Effector CD4-positive, alpha-beta T cell (primary cell): ENCODE data around the gene MAP1B.

ENCODE experiments used
- DNase-seq: peaks from one replicate; pipeline ENCODE4 v3.0.0-alpha.2; 2020

Gene MAP1B

DNA sequence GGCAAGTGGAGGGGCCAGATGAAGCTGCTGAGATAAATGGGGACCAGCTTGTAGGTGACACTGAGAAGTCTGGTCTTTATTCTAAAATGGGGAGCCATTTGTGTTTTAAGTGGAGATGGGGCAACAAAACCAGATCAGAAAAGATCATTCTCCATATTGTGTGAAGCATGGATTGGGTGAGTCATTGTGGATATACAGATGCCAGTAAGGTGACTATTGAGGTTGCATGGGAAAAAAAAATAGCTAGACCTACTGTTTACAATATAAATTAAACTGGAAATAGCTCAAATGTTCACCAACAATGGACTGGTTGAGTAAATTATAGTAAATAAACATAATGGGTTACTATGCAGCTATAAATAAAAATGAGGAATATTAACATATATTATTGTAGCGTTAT, 5.4 kb upstream of the MAP1B start:
- no peak for DNase-seq

DNA sequence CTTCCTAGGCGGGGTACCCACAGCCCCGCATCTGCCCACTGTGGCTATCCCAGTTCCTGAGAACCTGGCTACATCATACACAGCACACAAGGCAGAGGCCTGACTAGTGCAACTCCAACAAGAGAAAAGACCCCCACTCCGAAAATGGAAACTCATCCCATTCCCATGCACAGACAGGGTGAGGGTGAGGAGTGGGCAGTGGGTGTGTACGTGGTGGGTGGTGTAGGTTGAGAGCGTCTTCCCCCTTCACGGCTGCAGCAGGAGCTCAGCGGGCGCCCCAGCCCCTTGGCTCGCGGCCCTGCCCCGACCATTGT, 501 bp upstream of the MAP1B start:
- DNase-seq = no peak

DNA sequence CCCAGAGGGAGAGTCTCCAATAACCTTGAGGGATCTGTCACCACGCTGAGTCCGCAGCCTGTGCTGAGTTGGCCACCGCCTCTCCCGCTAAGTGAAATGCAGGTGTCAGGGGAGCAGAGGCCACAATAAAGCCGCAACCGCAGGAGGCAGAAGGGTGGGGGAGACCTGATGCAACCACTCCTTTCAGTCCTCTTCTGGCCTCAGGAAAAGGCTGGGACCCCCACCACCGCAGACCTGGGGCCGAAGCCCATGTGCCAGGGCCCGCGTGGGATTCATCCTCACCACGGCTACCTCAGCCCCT, 576 bp downstream of the MAP1B start:
- no peak for DNase-seq

DNA sequence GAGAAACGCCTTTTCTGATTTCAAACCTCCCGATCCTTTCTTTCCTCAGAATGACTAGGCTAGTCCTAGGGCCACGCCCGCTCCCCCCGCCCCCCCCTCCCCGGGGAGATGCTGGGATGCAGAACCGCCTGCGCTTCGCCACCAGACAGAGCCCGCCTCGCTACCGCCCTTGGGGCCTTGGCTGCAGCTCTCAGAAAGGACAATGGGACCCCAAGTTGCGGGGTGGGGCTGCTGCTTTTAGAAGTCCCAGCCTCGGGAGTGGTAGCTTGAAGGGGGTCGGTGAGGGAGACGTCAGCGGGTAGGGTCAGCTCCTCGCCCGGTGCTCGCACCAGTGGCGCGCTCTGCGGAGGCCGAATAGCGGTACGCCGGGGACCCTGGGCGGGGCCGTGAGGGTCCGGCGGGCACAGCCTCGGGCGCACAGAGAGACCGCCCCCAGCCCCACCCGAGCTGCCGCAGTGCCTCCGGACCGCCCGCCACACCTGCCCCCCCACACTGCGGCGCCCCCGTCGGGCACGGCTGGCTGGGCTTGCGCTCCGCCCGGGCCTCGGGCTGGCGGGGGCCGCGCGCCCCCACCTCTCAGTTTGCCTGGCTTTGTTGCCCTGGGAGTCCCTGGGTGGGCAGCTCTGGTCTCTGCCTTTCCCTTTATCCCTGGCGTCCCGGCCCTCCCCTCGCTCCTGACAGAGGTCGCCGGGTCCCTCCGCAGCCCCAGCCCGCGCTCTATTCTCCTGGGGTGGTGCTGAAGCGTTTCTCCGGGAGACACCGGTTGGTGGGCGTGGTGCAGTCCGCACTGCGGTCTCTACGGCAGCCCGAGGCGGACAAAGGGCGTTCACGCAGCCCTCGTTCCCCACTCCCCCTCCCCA, 1.2 kb downstream of the MAP1B start:
- no peak for DNase-seq

DNA sequence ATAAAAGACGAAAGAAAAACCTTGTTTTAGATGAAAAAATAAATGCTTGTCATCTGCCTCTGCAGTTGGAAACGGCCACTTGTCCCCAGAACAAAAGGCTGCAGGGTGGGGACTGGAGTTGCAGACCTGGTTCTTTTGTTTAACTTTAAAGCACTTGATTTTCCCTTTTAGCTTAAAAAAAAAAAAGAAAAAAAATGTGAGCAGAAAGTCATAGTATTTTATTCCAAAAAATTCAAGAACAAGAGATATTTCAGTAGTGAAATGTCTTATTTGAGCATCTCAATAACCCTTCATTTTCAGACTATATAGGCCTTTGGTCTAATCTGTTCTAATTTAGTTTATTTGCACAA, 1.8 kb downstream of the MAP1B start:
- DNase-seq = no peak

DNA sequence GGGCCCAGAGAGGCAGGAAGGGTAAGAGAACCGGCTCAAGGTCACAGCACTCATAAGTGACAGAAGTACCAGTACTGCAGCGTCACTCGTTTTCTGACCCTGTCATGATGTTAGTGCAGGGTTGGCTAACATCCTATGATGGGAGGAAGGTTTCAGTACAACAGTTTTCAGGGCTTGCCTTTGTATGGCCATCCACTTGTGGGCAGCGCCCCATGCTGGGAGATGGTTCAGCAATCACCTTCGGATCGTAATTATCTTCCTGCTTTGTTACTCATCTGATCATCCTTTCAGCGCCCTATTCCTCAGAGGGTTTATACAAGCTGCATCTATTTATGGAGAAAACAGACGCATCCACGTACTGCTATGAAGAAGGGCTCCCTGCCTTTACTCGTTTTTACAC, 2.4 kb downstream of the MAP1B start:
- DNase-seq = no peak

DNA sequence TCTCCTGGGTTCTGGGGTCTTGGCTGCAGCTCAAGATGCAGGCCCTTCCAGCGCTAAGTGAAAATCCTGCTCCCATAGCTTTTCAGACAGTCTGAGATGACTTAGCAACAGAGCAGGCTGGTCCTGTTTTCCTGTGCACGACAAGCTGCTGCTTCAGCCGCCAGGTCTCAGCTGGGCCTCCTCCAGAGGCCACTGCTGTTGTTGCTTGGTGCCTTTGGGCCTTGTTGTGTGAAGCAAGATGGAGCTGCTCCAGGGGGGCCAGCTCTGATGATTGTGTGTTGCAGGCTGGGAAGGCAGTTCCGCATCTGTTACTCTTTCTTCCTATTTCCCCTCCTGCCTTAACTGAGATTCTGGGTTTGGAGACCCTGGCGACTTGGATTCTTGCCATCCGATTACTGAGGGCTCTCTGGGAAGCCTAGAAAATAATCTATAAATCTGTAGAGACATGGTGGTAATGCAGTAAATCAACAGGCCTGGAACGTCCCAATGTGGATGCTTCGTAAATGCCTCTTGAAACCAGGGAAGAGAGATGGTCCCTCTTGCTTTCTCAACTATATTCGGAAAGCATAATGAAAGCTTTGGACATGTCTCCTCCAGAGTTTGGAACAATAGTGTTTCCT, 3.2 kb downstream of the MAP1B start:
- no peak for DNase-seq

DNA sequence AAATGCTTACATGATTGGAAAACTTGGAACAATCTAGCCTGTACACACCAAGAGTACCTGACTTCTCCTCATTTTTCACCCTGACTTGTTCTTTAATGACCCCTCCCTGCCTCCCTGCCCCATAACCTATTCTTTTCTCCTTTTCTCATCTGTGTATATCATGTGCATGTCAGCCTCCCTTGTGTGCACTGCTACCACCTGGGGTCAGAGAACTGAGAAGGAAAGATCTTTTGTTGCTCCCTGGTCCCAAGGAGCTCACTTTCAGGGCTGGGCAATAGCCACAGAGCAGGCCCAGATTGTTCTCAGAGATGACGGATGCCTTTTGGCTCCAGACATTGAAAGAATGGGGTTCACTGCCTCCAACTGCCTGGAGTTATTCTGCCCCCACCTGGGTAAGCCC, 5.1 kb downstream of the MAP1B start:
- no peak for DNase-seq

DNA sequence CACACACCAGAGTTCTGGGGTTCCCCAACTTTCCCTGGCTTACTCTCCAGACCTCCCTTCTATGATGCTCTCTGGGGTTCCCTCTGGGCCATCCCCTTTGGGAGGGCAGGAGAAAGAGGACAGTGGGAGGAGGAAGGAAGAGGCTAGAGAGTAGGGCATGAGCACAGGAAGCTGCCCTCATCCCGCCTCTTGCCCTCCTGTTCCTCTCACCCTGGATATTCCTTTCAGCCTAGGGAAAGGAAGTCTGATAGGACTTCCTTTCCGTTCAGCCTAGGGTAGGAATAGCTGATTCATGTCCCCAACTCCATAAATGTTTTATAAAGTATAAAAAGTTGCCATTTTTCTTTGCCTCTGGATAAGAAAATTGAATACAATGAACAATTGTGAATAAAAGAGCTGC, 7.4 kb downstream of the MAP1B start:
- no peak for DNase-seq

DNA sequence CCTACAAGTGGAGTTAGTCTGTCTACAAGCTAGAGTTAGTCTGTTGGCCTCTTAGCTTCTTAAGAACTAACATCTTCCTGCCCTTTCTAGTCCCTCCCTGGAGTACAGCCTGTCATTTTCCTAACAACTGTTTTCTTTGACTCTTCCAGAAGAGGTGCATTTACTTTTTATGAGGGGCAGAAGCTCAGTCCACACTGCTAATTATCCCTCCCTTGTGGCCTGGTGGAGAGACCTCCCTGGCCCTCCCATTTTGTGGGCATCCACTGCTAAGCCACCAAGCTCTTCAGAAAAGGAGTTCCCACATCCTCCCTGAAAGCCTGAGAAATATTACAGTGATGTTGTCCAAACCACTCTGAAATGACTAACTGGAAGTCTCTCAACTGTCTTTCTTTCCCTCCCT, 8.0 kb downstream of the MAP1B start:
- DNase-seq = no peak

DNA sequence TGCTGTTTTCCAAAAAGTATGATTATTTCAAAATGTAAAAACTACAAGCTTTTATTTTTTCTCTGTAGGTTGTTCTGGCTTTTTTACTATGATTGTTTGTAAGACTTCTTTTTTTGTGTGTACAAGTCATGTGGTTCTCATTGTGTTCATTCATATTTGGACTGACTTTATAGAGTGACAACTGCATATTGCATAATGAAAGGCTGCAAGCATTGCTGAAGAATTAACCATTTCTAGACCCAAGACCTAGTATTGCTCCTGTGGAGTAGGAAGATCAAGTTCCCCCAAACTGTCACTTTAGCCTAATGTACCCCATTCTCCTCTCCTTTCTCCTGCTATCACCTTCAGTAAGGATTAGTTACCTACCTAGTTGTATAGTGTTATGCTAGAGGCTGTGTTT, 10.0 kb downstream of the MAP1B start:
- DNase-seq = no peak

DNA sequence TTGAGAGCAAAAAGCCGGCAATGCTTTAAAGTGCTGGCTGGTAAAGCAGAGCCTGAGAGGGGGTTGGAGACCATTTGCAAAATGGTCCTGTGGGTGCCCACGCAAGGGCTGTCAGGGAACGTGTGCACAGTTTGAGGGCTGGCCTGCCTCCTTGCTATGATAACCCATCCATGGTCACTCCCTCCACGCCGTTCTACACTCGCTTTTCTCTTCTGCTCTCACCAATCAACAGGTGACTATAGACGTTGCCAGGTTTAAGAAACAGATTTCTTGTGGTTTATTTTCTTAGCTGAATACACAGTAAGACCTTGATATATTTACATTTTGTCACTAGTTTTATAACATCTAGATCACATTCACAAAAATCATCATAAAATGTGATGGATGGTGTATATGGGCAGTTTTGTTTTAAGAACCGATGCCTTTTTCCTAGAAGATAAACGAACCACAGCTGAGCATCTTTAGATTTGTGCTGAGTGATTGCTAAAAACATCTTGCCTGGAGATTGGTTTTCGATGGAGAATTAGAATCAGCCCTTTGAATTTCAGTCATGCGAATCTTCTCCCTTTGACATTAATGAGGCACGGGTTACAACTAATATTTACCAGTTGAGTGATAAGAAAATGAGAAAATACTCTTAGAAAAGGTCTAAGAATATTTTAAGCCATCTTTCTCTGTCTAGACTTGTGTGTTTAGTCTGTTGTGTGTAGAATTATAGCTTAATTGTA, 13.9 kb downstream of the MAP1B start:
- DNase-seq = no peak

DNA sequence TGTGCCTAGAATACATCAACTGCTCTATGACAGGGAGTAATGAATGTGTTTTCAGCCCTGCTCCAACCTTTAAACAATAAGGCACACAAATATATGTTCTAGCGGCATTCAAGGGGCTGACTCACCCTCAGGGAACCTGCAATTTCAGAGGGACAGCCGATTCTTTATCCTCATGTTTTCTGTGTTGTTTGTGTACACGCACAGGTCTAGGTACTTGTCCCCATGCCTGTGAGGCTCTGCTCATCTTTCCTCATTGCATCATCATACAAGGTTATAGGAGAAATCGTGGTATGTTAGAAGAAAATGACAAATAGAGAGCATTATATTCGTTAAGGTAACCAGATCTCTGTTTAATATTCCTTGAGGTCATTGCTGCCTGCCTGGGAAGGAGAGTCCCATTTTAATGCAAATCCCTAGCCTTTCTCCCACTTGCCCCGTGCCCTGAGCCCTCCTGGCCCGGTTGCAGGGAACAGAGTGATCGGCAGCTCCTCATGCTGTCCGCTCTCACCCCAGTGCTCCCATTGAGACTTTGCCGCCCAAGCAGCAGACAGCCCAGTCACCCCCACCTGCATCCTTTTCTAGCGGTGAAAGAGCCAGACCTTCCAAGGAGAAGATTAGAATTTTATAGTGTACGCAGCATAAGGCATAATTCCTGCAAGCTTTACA, 14.6 kb downstream of the MAP1B start:
- DNase-seq = no peak

DNA sequence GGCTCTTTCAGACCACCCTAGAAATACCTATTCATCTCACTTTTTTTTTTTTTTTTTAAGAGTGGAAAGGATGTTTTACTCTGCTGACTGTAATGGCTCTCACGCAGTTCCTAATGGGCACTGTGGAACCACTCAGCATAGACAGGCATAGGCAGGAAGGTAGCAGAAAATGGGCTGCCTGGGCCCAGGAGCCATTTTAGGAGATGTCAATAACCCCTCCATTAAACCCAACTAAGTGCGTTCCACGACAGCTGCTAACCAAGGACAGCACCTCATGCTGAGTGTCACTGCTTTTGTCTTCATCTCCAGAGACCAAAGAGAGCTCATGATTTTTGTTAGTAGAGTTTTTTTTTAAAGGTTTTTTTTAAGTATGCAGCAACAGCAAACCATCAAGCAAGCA, 15.3 kb downstream of the MAP1B start:
- no peak for DNase-seq

DNA sequence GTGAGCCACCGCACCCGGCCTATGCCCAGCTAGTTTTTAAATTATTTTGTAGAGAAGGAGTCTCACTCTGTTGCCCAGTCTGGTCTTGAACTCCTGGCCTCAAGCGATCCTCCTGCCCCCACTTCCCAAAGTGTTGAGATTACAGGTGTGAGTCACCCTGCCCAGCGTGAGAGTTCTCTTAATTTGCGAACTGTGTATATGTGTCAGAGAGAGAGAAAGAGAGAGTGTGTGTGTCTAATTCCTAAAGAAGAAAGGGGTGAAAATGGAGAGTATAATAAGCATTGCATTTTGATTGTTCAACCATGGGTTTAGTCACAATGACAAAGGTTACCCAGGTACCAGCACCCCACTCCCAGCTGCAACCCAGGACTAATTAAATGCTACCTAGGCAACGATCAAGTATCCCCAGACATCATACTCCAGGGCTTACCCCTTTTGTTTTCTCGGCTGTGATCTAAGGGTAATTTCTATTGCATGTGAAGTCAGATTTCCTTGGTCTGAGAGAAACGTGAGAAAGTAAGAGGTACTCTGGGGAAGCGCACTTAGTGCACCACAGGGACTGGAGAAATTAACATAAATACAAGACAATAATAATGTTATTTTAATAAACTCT, 16.6 kb downstream of the MAP1B start:
- no peak for DNase-seq

DNA sequence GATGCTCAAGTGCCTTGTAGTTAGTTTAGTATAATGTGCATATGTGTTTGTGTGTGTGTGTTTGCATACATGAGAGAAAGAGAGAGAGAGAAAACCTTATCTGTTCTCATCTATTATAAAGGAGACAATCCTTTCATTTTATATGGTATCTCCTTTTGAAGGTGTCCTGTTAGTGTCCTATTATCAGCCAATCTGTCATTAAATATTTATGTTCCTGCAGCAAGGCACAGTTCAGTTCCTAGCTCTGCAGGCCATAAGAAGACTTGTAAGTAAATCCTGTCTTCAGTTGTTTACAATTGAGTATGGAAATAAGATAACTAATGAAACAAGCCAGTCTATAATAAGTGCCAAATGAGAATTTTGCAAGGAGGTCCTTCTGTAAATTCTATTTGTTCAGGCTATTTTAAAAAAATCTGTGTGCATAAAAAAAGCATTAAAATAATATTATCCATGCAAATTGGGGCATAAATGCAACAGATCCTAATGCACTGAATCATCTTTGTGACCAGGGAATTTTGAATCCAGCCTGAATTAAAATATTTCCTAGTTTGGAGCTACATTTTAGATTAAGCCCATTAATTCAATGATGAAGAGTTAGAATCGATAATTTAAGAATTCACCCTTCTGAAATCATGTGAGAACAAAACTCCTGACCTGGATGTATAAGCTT, 18.1 kb downstream of the MAP1B start:
- DNase-seq = no peak

DNA sequence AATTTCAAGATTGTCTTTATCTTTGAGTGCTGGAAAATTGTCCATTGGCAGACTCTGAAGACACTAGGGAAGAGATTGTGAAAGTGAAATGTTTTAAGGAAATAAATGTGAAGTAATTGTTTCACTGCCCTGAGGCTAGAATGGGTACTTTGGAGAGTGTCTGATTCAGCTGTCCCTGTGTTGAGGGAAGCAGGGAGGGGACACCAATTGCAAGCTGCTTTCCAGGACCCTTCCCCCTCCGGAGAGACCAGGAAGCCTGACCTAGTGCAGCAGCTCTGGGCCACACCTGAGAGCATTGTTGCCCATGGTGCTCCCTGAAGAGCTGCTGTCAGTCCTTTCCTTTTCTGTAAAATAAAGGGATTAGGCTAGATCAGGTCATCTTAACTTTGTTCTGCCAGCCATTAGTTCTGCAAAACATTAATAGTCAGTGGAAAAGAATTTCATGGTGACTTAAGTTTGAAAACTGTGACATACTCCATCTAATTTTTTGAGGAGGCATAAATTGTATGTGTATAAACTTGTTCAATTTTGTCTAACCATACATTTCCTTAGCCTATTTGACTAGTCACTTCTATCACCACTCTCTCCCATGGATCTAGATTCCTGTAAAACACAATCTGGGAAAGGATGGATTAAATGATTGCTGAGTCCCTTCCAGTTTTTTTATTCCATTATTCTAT, 18.8 kb downstream of the MAP1B start:
- no peak for DNase-seq

DNA sequence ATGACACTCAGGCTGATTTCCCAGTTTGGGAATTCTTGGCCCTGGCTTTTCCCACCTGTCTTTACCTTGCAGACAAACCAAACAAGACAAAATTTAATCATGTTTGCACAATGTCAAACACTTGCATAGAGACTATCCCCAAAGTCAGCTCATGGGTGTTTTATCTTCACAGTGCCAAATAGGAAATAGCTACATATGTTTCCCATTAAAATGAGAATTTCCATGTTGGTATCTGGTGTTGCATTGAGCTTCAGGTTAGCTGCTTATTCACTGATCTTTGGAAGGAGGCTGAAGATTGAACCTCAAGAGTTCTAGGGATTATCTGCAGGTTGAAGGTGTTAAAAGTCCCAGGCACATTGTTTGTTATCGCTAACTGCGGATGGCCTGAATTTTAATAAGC, 19.5 kb downstream of the MAP1B start:
- no peak for DNase-seq

DNA sequence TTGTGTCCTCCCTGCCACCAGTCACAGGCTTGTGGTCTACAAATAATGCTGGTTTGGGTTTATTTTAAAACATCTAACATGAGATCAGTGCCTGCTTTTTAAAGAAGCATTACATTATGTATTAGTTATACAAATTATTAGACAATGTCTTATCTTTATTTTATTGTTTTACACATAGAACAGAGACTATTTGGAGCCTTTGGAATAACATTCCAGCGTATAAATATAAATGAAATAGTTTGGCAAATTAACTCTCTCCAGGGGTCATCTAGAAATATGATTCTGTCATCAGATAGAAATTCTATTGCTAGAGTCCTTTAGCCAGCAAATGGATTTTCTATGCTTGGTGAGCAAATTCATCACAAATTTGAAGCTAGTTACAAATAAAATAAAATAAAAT, 22.4 kb downstream of the MAP1B start:
- no peak for DNase-seq

DNA sequence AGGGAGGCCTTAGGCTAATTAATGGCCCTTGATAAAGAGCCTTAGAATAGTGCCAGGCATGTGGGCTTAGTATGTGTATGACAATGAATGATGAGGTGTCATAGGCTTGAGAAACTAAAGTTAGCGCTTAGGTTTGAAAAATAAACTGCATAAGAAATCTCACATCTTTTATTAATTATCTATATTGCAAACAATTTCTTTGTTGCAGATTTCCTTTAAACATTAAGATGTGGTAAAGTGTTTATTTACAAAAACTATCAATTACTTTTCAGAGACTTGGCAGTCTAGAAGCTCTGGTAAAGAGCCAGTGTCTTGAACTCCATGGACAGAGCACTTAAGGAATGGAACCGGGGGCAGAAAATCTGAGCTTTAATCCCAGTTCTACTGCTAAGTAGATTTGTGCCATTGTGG, 23.1 kb downstream of the MAP1B start:
- no peak for DNase-seq

DNA sequence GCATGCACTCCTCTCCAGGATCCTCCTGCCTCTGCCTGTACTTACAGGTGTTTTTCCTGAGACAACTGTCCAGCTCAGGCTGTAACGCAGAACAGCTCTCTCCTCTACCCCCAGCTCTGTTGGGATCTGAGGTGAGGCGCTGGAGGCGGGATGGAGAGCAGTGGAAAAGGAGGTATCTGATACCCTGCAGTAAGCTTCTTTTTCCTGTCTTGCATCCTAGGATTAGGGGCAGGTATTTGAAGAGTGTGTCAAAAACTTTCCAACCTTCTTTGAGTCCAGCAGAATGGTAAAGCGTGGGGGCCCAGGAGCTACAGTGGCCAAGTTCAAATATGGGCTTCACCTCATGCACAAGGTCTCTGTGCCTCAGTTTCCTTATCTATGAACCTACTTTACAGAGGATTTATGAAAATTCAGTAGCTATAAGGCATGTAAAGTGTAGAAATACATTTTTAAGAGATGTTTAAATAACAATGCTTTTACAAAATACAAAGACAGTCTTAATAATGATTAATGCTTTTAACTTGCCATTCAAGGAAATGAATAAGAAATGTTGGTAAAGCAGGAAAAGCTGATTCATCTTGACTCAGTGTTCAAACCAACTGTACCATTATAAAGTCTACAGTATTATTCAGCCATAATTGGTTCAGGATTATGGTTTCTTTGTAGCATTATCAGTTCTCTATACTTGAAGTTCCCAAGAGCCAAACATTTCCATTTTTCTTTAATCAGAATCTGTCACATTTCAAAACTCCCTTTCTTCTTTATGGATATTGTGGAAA, 26.1 kb downstream of the MAP1B start:
- no peak for DNase-seq
